GM23248 (cell line): ENCODE measurements around the gene DOCK9.
"Not testable (repeated sequence)": the region's sequence is repeated elsewhere in the genome, so short reads cannot be mapped to it uniquely, and the experiment has no call there.

ENCODE experiments used
- EZH2 ChIP-seq: fragments of 200-600 bp; sonication (generic); IDR thresholded peaks from 2 replicates; pipeline ENCODE4 v1.6.1; 2018; ENCODE audit warnings: antibody characterized with exemption, mild to moderate bottlenecking; ENCODE audit not compliant: insufficient read depth, poor library complexity, severe bottlenecking
- EZH2phosphoT487 ChIP-seq: fragments of 200-600 bp; sonication (generic); IDR thresholded peaks from 2 replicates; pipeline ENCODE4 v1.6.1; 2018; ENCODE audit warnings: antibody characterized with exemption, moderate library complexity, mild to moderate bottlenecking, low read depth; ENCODE audit not compliant: insufficient read depth

GRCh38 chr13:98894814-98895213 is 83.0 kb downstream of the DOCK9 start:
- not testable (repeated sequence) for TF ChIP-seq EZH2, EZH2phosphoT487
